GM04503 (cell line): ENCODE data around the gene NT5DC2.
"Not testable (repeated sequence)": the region's sequence is repeated elsewhere in the genome, so short reads cannot be mapped to it uniquely, and the experiment has no call there.

Source experiments
- DNase-seq: peaks from one replicate; pipeline ENCODE4 v3.0.0-alpha.2; 2012; ENCODE audit warnings: low read depth

Gene NT5DC2

GRCh38 chr3:52537165-52537620 is 3.5 kb upstream of the NT5DC2 start:
- no peak for DNase-seq

- peak; percentile 90 for DNase-seq
These were observed 2.9 kb upstream of the NT5DC2 start, which contains the start of gene UQCC5 for GRCh38 chr3:52536369-52537164. Gene UQCC5 (plus strand): TSS chr3:52536605. CDS start chr3:52536756, 151 bp downstream.

- DNase-seq: no peak
These were observed 2.4 kb upstream of the NT5DC2 start for GRCh38 chr3:52536112-52536368.

GRCh38 chr3:52535411-52536111 is 1.9 kb upstream of the NT5DC2 start:
- no peak for DNase-seq

GRCh38 chr3:52534281-52535183 is 875 bp upstream of the NT5DC2 start:
- no peak for DNase-seq

GRCh38 chr3:52532838-52533622 is 627 bp downstream of the NT5DC2 start:
- no peak for DNase-seq

- DNase-seq: no peak
These were observed 1.2 kb downstream of the NT5DC2 start for GRCh38 chr3:52532517-52532837.

- no peak for DNase-seq
These were observed 1.7 kb downstream of the NT5DC2 start for GRCh38 chr3:52531860-52532516.

- DNase-seq: no peak
These were observed 2.5 kb downstream of the NT5DC2 start for GRCh38 chr3:52530918-52531826.

- no peak for DNase-seq
These were observed 4.0 kb downstream of the NT5DC2 start for GRCh38 chr3:52529376-52530333.

GRCh38 chr3:52528586-52529375 is 4.9 kb downstream of the NT5DC2 start:
- no peak for DNase-seq

GRCh38 chr3:52527732-52528585 is 5.7 kb downstream of the NT5DC2 start:
- no peak for DNase-seq

- DNase-seq: no peak
These were observed 6.5 kb downstream of the NT5DC2 start for GRCh38 chr3:52527039-52527731.

GRCh38 chr3:52526671-52527038 is 7.0 kb downstream of the NT5DC2 start:
- not testable (repeated sequence) for DNase-seq

- DNase-seq: no peak
These were observed 7.7 kb downstream of the NT5DC2 start for GRCh38 chr3:52525680-52526561.
